ENCODE measurements around the gene LAPTM4A. TPM values are rescaled to one million over a fixed set of nuclear protein-coding genes. Genes with fewer than 3 reads are reported as not detected.
A peak's percentile ranks its signal among the peaks of the same experiment; 100 is the strongest.
"Not testable (repeated sequence)": the region's sequence is repeated elsewhere in the genome, so short reads cannot be mapped to it uniquely, and the experiment has no call there.

The LAPTM4A gene
- 100 to 1,000 TPM; 151 to 168 TPM for total RNA-seq
- long read RNA-seq, transcript LAPTM4A-201 (7 exons, 1,765 nt) = major isoform, 227 of 244 reads
- long read RNA-seq, partial matches to known transcripts = 6 of 244 reads
- long read RNA-seq, other reads (novel, unspliced or antisense) = 9 of 244 reads

DNA sequence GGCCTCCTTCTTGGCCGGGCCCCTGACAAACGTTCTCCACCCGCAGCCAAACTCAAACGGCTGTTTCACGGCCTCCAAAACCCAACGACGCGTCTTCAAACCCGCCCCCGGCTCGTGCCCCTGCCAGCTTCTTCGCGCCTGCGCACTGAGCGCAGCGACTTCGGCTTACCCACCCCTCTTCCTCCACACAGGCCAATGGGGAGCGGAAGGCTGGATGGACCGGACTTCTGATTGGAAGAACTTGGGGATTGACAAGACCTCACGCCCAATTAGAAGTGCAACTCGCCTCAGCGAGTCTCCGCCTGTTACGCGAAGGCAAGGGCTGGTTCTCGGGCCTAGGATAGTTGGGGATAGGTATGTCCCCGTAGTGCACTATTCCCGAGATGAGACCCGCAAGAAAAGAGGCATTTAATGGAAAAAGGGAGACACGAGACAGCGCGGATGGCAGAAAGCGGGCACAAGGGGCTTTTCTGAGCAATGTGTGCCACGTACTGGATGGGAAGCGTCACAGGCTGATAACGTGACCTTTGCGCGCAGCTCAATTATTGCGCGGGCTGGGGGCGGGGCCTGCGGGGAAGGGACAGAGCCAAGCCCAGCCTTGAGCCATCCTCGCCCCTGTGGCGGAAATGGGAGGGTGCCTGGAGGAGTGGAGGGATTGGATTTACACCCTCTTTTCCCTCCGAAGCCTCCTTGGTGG is at the start of gene LAPTM4A:
TSS of gene LAPTM4A (minus strand) at position 97 of the 697 bp plus-strand sequence. CDS start 108 bp downstream, outside the sequence.
- intact Hi-C loops (cut with DNase I, micrococcal nuclease) = no loop called here
- peak; percentile 98 to 100 for DNase-seq
- ATAC-seq = peak; percentile 89

DNA sequence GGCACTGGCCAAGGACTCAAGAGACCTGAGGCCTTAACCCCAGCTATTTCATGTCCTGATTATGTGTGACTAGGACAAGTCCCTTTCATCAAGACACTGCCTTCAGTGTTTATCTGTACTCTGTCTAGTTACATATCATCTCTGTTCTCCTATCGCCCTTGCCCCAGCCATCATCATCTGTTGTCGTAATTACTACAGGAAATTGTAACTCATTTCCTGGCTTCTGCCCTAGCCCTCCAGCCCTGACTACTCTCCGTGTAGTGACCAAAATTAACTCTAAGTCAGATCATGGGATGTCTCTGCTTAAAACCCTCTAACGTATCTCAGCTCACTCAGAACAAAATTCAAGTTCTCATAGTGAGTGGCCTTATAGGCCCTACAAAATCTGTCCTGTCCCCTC is 49.3 kb upstream of the LAPTM4A start:
- intact Hi-C loops (cut with DNase I, micrococcal nuclease) = no loop called here
- ATAC-seq (no peak), DNase-seq (no peak)

- no peak for ATAC-seq
- intact Hi-C loops (cut with DNase I, micrococcal nuclease) = loop anchor here (5.0 to 10.0 kb wide), 3 partner anchors 82 to 142 kb away; partner anchors contain the start of gene MATN3 (in 1 of the 2)
- no peak for DNase-seq
Measured at GRCh38 chr2:20099780-20100179, 48.4 kb upstream of the LAPTM4A start.

DNA sequence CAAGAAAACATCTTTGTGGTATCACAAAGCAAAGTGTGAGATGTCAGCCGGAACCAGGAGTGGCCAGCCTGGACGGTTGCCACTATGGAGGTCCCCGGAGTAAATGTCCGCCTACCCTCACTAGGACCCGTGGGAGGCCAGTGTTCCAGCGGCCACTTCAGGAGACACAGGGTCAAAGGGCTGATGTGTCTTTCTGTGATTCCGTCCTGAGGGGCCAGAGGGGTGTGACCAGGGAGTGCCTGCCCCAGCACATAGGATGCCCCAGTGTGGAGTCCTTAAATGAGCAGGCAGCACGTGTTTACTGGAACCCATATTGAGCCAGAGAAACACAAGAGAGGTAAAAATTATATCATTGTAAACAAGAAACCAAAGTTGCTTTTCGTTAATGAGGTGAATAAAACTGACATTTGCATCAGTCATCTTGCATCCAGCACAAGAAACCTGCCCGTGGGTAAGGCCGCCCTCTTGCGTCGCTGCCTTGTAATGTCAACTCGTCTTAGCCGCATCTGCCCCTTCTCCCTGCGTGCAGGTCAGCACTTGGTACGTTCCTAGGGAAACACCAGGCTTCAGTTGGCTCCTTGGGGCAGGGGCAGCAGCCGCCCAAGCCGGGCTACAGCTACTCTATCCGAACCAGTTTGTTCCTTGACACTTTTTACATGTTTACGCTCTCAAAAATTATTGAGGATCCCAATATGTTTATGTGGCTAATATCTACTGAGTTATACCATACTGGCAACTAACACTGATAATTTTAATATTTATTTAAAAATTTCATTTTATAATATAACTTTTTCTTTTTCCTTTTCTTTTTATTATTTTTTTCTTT is 46.7 kb upstream of the LAPTM4A start:
- peak; percentile 89 for ATAC-seq
- DNase-seq = peak; percentile 74 to 84
- intact Hi-C loops (cut with DNase I, micrococcal nuclease) = loop anchor here (5.0 to 10.0 kb wide), 3 partner anchors 81 to 141 kb away; partner anchors contain the start of gene MATN3 (in 1 of the 2)

- no peak for ATAC-seq
- intact Hi-C loops (cut with DNase I, micrococcal nuclease) = loop anchor here (5.0 to 10.0 kb wide), 3 partner anchors 78 to 138 kb away; partner anchors contain the start of gene MATN3 (in 1 of the 2)
- no peak for DNase-seq
Measured at GRCh38 chr2:20095469-20095868, 44.0 kb upstream of the LAPTM4A start.

DNA sequence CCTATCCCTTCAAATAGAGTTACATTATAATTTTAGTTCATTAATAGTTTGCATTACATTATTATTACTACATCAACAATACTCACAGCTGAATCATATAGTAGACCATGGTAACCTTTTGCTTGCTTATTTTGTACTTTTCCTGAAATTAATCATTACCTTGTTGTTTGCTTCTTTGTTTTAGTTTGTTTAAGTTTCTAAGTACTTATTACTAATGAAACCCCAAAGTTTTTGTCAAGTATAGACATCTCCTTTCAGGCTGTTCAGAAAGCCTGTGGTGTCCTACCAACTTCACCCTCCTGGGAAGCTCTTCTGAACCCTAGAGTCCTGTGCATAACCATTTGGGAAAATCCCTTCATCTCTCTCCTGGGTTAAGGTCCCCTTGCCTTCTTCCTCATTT is 43.5 kb upstream of the LAPTM4A start:
- intact Hi-C loops (cut with DNase I, micrococcal nuclease) = loop anchor here (5.0 to 10.0 kb wide), 3 partner anchors 78 to 138 kb away; partner anchors contain the start of gene MATN3 (in 1 of the 2)
- no peak for ATAC-seq
- no peak for DNase-seq

- DNase-seq = no peak
- intact Hi-C loops (cut with DNase I, micrococcal nuclease) = loop anchor here in 1 of 2 donors (10.0 kb wide), 1 partner anchor 79 kb away; the partner anchor contains the start of gene MATN3
- no peak for ATAC-seq
Measured at GRCh38 chr2:20094142-20094755, 42.8 kb upstream of the LAPTM4A start.

GRCh38 chr2:20093263-20094141 is 42.1 kb upstream of the LAPTM4A start:
- DNase-seq = peak; percentile 64 to 74
- intact Hi-C loops (cut with DNase I, micrococcal nuclease) = loop anchor here in 1 of 2 donors (10.0 kb wide), 1 partner anchor 79 kb away; the partner anchor contains the start of gene MATN3
- peak; percentile 80 for ATAC-seq

DNA sequence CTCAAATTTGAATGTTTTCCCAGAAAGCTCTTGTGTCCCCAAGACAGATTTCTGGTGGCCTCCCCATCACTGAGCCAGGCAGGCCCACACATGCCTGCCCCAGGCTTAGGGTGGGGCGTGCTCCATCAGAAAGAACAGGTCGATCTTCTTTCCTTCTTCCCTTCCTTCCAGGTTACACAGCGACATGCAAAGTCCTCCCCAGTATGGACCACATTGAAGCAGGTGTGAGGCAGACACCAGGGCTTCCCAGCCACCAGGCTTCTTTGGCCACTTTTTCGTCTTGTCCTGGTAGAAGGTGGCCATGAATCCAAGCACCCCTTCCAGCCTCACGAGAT is 41.4 kb upstream of the LAPTM4A start:
- no peak for ATAC-seq
- no peak for DNase-seq
- intact Hi-C loops (cut with DNase I, micrococcal nuclease) = loop anchor here in 1 of 2 donors (10.0 kb wide), 1 partner anchor 78 kb away; the partner anchor contains the start of gene MATN3

DNA sequence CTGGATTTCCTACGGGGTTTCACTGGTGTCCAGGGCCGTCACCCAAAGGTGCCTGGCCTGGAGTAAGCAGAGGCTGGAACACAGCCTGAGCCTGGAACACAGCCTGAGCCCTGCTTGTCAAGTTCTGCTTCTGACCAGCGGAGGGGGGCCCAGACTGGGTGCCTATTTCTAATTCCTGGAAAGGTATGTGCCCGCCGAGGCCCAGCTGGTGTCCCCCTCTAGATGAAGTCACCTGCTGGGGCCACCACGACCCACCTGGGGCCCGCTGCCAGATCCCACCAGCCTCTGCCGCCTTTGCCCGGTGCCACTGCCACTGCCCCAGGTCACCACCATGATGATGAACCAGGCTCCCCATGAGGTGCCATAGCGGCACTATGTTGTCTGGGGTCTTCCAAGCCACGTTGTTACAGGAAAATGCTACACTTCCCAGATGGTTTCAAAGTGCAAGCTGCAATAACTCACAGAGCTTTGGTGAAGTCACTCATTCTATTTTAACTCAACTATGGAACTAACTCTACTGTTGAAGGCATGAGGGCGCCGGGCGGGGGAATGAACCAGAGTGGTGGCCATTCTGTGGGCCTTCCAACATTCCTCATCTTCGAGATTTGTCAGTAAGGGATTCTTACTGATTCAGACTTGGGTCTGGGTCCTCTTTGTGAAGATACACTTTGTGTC is 40.9 kb upstream of the LAPTM4A start:
- ATAC-seq = no peak
- no peak for DNase-seq
- intact Hi-C loops (cut with DNase I, micrococcal nuclease) = loop anchor here in 1 of 2 donors (10.0 kb wide), 1 partner anchor 78 kb away; the partner anchor contains the start of gene MATN3

GRCh38 chr2:20091305-20091991 is 40.0 kb upstream of the LAPTM4A start:
- intact Hi-C loops (cut with DNase I, micrococcal nuclease) = loop anchor here in 1 of 2 donors (10.0 kb wide), 1 partner anchor 77 kb away; the partner anchor contains the start of gene MATN3
- peak in 1 of 2 donors; percentile 57 for DNase-seq

GRCh38 chr2:20089715-20090464 is 38.5 kb upstream of the LAPTM4A start:
- intact Hi-C loops (cut with DNase I, micrococcal nuclease) = loop anchor here in 1 of 2 donors (10.0 kb wide), 1 partner anchor 75 kb away; the partner anchor contains the start of gene MATN3
- ATAC-seq = no peak
- no peak for DNase-seq

More at GRCh38 chr2:20091305-20091991, 40.0 kb upstream of the LAPTM4A start:
- no peak for ATAC-seq

- intact Hi-C loops (cut with DNase I, micrococcal nuclease); ATAC-seq: not testable (repeated sequence)
Measured at GRCh38 chr2:20085909-20086308, 34.5 kb upstream of the LAPTM4A start.

GRCh38 chr2:20082812-20083211 is 31.4 kb upstream of the LAPTM4A start:
- ATAC-seq; DNase-seq; intact Hi-C loops (cut with DNase I, micrococcal nuclease): not testable (repeated sequence)

More at GRCh38 chr2:20085909-20086308, 34.5 kb upstream of the LAPTM4A start:
- not testable (repeated sequence) for DNase-seq

DNA sequence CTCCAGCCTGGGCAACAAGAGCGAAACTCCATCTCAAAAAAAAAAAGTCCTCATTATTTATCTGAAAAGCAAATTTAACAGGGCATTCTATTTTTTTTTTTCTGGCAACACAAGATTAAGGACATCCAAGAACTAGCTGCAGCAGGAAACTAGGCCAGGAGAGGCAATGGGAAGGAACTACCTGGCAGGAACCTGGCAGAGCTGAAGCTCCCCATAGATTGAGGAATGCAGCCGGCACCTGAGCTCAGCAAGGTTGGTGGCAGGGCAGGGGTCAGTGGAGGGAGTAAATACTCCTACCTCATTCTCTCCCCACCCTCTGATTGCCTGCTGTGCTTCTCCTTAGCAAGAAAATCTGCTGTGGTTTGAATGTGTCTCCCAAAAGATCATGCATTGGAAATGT is 30.4 kb upstream of the LAPTM4A start:
- DNase-seq = no peak
- intact Hi-C loops (cut with DNase I, micrococcal nuclease) = no loop called here
- ATAC-seq = no peak
